ENCODE results near the gene LPGAT1.

LPGAT1 gene

DNA sequence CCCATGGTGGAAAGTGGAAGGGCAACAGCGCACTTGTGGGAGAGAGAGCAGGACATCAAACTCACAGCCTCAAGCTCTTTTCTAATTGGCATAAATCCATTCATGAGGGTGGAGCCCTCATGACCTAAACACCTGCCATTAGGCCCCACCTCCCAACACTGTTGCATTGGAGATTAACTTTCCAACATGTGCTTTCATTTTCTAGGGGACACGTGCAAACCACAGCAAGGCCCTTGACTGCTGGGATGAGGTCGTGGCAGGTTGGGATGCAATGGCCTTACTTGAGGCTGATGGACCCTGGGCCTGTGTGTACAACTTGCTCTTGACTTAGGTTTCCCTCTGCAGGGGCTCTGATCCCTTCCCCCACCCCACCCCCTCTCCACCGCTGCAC lies 119.3 kb downstream of the LPGAT1 start:
- TF ChIP-seq, protein P1, sequence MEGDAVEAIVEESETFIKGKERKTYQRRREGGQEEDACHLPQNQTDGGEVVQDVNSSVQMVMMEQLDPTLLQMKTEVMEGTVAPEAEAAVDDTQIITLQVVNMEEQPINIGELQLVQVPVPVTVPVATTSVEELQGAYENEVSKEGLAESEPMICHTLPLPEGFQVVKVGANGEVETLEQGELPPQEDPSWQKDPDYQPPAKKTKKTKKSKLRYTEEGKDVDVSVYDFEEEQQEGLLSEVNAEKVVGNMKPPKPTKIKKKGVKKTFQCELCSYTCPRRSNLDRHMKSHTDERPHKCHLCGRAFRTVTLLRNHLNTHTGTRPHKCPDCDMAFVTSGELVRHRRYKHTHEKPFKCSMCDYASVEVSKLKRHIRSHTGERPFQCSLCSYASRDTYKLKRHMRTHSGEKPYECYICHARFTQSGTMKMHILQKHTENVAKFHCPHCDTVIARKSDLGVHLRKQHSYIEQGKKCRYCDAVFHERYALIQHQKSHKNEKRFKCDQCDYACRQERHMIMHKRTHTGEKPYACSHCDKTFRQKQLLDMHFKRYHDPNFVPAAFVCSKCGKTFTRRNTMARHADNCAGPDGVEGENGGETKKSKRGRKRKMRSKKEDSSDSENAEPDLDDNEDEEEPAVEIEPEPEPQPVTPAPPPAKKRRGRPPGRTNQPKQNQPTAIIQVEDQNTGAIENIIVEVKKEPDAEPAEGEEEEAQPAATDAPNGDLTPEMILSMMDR (IDR thresholded peaks at IDR 0.05; ENCODE audit: low read depth, low read length), result no peak
- DNase-seq (ENCODE audit: extremely low read depth, low read depth), result no peak

DNA sequence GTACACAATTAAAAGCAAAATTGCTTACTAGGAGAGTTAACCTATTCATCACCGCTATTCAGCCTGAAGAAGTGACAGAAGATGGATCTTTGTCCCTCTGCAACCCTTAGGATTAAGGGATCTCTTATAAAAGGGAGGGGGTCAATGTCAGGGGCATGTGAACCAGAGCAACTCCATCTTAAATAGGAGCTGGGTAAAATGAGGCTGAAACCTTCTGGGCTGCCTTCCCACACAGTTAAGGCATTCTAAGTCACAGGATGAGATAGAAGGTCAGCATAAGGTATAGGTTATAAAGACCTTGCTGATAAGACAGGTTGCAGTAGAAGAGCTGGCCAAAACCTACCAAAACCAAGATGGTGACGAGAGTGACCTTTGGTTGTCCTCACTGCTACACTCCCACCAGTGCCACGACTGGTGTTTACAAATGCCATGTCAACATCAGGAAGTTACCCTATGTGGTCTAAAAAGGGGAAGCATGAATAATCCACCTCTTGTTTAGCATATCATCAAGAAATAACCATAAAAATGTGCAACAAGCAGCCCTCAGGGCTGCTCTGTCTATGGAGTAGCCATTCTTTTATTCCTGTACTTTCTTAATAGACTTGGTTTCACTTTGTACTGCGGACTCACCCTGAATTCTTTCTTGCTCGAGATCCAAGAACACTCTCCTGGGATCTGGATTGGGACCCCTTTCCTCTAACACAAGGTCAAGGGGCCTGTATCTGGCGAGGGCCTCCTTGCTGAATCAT lies 119.8 kb downstream of the LPGAT1 start:
- DNase-seq (ENCODE audit: extremely low read depth, low read depth), result no peak
- TF ChIP-seq, protein P1 (IDR thresholded peaks at IDR 0.05; ENCODE audit: low read depth, low read length), result no peak

DNA sequence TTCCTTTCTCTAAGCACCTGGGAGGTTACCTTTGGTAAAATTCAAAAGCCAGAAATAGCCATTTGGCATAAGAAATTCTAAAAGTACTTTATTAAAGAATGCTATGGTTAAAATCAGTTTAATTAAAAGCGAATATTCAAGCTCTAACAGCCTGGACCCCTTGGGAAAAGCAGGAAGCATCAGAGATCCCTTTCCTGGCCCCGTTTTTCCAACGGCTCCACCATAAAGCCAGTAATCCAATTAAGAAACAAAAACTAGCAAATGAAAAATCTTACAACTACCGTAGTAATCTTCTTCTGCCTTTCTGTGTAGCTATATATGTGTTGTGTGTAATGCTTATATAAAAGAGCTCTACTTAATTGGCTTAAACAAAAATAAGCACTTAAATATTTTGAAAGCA lies 121.6 kb downstream of the LPGAT1 start:
- DNase-seq (ENCODE audit: extremely low read depth, low read depth), result no peak
- TF ChIP-seq, protein P1 (IDR thresholded peaks at IDR 0.05; ENCODE audit: low read depth, low read length), result no peak

DNA sequence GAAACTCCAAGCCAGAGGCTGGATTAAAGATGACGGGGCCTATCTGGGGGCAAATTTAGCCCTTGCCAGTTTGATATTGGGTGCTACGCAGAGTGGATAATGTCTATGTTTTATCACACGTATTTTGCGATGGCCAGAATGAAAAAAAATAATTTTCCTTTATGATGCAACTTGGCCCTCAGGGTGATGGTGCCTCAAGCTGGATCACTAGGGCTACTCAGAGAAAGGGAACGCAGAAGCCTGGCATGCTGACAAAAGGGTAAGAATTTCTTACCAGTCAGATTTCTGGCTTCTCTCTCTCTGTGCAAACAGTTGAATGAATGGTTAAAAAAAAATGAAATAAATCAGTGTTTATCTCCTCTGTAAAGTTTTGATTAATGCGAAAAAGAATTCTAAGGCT lies 122.6 kb downstream of the LPGAT1 start:
- DNase-seq (ENCODE audit: extremely low read depth, low read depth), result no peak
- TF ChIP-seq, protein P1 (IDR thresholded peaks at IDR 0.05; ENCODE audit: low read depth, low read length), result no peak

DNA sequence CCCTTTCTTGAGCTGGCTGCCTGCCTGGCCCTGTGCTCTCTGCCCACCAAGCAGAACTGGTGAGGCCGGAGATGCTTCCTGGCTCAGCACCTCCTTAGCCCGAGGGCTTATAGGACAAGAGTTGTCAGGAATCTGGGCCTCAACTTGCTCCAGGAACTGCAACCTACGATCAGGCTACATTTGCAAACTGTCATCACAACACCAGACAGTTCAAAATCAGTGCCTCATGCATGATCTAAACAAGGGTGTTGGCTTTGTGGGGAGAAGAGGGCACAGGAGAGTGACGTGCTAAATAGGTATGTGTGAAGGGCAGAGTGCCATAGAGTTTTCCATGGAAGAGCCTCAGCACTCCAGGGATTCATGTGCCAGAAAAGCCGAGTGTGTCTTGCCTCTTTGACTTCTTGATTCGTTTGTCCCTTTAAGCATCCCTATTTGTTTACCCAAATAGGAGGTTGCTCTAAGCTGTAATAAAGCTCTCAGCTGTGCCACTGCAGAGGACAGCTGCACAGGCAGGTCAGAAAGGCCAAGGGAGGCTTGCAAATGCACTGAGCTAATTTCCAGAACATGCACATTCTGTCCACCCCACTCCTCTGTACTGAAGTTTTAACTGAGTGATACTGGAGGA lies 125.0 kb downstream of the LPGAT1 start:
- TF ChIP-seq, protein P1 (IDR thresholded peaks at IDR 0.05; ENCODE audit: low read depth, low read length), result no peak
- DNase-seq (ENCODE audit: extremely low read depth, low read depth), result no peak

DNA sequence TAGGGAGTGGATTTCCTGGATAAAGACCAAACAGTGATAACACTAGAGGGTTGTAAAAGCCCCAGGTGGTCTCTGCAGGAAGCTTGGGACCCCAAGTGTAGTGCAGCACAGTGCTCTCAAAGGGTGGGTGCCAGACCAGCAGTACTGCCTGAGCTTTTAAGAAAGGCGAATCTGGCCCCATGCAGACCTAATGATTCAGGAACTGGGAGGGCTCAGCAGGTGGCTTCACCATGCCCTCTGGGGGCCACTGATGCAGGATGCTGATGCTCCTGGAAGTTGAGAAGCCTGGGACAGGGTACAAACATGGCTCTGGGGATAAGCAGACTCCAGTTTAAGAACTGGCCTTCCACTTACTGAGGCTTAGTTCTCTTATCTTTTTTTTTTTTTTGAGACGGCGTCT lies 126.0 kb downstream of the LPGAT1 start:
- TF ChIP-seq, protein P1 (IDR thresholded peaks at IDR 0.05; ENCODE audit: low read depth, low read length), result no peak
- DNase-seq (ENCODE audit: extremely low read depth, low read depth), result no peak

DNA sequence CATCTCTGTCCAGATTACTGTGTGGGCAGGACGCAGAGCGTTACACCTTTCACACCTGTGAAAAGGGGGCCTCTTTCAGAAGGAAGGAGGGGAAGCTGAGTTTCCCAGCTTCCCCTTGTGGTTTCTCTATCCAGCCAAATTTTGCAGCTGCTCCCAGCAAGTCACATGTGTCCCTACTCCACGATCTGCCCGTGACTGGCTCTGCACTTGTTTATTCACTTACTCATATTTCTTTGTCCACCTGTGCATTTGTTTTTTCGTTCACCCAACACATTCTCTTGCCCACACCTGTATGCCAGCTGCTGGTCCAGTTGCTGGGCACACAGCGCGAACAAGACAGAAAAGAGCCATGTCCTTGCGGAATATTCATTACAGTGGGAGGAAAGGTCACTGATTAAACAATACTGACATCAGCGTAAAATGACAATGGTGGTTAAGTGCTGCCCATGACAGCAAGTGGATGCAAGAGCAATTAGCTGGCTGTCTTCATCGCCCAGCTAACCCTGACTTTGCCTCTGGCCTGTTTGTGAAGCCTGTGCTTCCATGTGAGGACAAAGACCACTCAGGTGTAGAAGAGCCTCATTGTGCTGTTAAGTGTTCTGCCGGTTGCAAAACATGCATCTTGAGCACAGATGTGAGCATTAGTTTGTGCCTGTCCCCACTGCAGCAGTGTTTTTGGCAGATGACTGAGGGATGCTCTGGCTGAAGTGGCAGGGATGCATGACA lies 126.6 kb downstream of the LPGAT1 start:
- TF ChIP-seq, protein P1 (IDR thresholded peaks at IDR 0.05; ENCODE audit: low read depth, low read length), result no peak
- no peak for DNase-seq (ENCODE audit: extremely low read depth, low read depth)

Data from AG09319 (cell line).